SU-DHL-6 (cell line): ENCODE data around the gene COX5A.

Experiments
- EZH2phosphoT487 ChIP-seq: fragments of 200-600 bp; sonication (generic), shearing (Covaris generic); conservative IDR thresholded peaks from 2 replicates; pipeline ENCODE4 v1.6.1; 2018; ENCODE audit warnings: mild to moderate bottlenecking, antibody characterized with exemption, low read length, moderate library complexity, mixed read lengths
- TF ChIP-seq, protein P1 (sequence below): fragments of 200-600 bp; sonication (generic); IDR thresholded peaks from one replicate; pipeline ENCODE4 v1.5.1; 2017; ENCODE audit warnings: antibody characterized with exemption, mild to moderate bottlenecking, low read length, moderate library complexity; ENCODE audit not compliant: insufficient read depth, poor library complexity, severe bottlenecking

DNA sequence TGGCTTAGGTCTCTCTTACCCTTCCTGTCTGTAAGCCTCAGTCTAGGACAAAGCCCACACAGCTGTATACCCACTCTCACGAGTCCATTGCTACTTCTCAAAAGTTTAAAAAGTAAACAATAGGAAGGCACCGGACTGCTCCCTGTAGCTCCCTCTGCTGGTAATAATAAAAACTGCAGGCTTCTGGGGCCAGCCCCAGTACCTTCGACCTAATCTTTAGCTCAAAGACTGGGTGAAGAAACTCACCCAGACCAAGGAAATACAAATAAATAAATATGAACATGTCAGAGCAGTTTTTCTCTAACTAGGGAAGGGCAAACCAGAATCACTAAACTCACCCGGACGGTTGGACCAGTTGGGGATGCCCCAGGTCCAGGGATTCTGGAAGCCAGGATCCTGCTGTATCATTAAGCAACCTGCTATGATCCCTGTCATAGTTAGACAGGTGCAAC is 36.2 kb downstream of the COX5A start:
- TF ChIP-seq, protein P1, sequence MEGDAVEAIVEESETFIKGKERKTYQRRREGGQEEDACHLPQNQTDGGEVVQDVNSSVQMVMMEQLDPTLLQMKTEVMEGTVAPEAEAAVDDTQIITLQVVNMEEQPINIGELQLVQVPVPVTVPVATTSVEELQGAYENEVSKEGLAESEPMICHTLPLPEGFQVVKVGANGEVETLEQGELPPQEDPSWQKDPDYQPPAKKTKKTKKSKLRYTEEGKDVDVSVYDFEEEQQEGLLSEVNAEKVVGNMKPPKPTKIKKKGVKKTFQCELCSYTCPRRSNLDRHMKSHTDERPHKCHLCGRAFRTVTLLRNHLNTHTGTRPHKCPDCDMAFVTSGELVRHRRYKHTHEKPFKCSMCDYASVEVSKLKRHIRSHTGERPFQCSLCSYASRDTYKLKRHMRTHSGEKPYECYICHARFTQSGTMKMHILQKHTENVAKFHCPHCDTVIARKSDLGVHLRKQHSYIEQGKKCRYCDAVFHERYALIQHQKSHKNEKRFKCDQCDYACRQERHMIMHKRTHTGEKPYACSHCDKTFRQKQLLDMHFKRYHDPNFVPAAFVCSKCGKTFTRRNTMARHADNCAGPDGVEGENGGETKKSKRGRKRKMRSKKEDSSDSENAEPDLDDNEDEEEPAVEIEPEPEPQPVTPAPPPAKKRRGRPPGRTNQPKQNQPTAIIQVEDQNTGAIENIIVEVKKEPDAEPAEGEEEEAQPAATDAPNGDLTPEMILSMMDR, result peak; percentile 95
- TF ChIP-seq EZH2phosphoT487, result no peak
